NOMO-1 treated with DMSO at 0.1 percent for 48 hours (cell line): ENCODE results near the gene GPC6.

Source experiments
- DNase-seq: peaks from one replicate; lab custom pipeline; 2025; ENCODE audit not compliant: unreplicated experiment; lab: John Stamatoyannopoulos, UW

GPC6 gene

DNA sequence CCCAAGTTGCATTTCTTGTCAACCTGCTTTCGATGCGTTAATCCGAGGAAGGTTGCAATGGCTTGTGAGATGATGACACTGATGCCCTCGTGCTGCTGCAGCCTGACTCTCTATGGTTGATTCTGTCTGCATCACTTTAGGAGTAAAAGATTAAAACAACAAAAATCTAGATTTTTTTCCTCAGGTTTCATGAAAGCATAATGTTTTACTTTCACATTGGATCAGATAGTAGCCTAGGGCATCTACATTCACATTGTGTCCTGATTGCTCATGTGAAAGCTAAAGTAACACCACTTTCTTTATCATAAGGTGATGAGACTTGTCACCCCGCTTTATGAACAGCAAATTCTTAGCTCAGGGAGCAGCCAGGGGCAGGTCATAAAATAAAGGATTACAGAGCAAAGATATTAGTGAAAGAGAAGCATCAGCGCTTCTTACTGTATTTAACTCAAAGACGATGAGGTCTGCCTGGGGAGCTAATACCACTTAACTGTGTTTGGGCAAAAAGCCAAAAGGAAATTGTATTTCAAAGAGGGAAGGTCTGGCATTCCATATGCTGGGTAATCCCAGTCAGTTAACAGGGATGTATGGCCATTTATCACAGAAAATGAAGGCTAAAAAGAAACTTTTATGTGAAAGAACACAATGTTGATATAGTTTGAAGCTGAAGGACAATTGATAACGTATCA is 270.5 kb downstream of the GPC6 start:
- DNase-seq, result no peak

DNA sequence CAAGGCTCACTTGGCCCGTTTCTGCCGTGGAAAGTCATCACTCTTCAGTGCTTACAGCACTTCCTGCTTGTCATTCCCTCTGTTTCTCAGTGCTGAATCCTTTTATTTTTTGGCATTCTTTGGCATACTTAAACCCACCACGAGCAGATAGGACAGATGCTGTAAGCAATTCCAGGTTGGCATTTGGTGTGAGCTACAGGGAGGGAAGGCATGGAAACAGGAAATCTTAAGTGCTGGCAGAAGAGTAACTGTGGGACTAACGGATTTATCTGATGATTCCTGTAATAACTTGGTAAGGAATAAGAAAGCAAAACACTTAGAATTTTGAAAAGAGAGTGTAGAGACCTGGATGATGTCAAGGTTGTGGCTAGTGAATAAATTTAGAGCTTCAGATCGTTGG is 273.4 kb downstream of the GPC6 start:
- DNase-seq, result no peak

DNA sequence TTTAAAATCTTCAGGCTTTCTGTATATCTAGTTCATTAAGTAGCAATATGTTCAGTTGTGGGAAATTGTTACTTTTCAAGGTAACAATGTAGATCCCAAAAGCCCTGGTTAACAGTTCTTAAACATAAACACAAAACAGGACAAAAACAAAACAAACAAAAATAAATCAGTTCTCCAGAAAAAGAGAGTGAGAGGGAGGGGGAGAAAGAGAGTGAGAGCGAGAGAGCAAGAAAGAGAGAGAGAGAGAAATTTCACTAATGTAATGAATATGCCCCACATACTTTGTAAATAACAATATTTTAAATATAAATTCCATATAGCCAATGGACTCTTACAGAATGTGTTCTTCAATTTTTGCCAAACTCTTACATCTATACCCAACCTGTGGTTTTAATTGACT is 275.5 kb downstream of the GPC6 start:
- no peak for DNase-seq

DNA sequence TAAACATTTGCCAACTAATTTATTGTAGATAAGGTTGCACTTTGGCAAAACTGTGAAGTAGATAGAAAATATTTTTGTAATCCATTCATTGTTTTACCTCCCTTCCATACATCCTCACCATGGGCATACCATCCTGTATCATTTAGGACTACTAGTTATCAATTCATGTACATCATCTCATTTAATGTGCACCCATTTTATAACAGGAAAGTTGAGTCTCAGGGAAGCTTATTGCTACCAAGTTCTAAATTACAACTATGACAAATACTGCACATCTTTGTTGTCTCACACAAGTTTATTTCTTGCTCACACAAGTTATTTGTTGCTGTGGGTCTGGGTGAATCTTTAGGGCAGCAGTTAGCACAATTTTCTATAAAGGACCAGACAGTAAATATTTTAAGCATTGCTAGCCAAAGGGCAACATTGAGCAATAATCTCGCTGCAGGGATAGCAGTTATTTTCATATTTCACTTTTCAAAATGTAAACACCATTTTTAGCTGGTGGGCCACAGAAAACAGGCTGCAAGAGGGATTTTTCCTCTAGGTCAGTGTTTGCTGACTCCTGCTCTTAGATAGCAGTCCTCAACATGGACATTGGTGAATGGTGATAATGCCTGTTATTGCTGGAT is 276.5 kb downstream of the GPC6 start:
- DNase-seq, result no peak

DNA sequence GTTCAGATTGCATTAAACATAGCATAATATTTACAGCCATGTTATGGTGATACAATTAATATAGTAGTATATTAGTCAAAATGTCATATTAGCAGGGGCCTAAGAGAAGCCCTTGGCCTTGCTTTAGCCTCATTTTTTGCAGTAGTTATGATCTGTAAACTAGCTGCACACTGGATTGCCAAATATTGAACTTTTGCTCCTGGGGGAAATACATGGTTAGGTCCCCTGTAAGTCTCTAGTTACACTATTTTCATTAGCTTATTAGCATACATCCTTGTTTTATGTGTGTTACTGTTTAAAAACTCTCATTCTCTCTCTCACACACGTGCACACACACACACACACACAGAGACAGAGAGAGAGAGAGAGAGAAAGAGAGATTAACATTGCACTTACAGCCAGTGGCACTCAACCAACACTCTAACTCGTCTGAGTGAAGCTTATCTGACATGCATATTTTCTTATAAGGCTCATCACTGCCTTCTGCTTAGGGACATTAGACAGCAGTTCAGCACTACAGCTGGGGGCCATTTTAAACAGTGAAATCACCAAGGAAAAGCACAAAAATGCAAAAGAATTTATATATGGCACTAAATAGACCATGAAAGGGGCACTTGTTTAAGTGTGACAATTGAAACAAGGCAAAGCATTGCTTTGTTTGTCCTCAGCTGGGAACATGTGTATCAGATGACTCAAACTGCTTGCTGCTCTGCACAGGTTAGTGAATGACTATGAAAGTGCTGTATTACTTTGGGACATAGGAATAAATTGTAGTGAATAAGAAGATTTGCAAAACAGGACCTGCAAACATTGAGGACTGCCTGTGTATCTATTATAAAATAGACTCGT is 278.7 kb downstream of the GPC6 start:
- no peak for DNase-seq

DNA sequence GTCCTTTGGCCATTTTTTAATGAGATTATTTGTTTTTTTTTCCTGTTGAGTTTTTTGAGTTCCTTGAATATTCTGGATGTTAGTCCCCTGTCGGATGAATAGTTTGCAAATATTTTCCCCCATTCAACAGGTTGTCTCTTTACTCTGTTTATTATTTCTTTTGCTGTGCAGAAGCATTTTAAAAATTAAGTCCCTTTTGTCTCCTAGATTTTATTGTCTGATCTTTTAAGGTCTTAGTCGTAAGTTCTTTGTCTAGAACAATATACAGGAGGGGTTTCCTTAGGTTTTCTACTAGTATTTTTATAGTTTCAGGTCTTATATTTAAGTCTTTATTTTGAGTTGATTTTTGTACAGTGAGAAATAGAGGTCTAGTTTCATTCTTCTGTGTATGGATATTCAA is 284.4 kb downstream of the GPC6 start:
- DNase-seq, result no peak

DNA sequence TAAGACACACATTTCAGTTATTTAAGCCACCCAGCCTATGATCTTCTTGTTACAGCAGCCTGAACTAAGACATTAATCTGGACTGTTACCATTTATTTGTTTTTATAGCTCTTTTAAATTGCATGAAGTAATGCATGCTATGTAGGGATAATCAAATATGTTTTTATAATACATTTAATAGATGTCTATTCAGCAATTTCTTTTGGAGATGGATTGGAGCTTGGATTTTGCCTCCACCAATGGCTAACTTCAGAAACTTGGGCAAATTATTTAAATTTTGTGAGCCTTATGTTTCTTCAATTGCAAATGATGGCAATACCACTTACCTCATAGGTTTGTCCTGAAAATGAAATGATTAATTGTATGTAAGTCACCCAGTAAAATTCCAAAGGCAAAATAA is 288.7 kb downstream of the GPC6 start:
- no peak for DNase-seq

DNA sequence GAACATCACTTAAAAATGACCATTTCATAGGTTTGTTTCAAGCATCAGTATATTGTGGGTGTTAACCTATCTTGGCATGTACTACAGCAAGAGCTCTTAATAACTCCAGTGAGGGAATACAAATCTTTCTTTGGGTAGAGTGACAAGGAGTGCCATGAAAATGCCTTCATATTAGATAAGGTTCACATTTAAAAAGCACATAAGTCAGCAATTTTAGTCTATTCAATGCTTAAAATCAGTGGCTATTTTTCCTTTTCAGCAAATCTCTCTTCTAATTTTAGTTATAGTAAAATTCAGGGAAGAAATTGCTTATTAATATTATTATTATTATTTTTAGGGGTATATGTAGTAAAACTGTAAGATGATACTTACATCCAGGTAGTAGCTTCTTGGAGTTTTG is 291.1 kb downstream of the GPC6 start:
- DNase-seq, result no peak

DNA sequence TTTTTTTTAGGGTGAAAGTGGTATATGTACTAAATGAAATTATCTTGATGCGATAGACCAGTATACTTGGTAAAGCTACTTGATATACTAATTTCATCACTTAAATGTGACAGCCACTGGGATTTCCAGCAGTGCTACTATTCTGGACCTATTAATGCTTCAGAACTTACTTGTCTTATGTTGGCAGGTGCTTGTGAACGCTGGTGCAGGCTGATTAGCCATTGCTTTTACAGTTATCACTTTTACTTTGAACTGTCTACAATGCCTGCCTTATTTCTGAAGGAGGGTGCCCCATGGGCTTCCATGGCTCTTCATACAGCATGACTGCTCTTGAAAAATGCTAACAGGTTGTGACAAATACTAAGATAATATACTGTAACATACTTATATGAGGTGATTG is 294.7 kb downstream of the GPC6 start:
- DNase-seq, result no peak

DNA sequence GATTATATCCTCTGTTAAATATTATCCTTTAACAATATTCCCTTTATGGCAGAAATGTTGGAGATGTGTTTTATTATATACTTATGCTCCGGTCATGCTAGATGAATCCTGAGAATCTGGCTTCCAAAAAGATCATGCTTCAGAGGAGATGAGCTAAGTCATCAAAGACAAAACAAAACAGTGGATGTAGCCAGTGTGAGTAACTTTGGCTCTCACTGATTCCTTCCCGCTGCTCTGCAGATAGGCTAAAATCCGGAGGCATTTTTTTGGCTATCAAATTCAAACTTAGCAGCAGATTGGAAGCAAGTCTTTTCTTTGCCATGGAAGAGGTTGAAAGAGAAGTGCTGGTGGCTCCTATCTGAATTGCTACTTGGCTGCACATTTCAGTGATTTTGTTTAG is 295.9 kb downstream of the GPC6 start:
- DNase-seq, result no peak

DNA sequence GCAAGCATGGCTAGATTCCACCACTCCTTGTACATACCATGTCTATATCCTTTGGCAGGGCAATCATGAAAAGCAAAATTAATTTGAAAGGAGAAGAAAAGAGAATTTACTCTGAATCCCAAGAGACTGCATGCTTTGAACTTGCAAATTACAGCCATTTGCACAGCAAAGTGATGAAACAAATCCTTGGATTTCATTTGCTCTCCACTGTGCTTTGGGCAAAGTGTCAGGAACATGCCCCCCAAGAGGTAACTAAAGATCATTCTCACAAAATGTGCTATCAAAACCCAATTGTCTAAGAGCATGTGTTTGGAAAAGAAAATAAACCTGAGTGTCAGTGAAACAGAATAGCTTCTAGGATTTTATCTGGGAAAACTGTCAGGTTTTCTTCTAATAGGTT is 298.5 kb downstream of the GPC6 start:
- DNase-seq, result no peak

DNA sequence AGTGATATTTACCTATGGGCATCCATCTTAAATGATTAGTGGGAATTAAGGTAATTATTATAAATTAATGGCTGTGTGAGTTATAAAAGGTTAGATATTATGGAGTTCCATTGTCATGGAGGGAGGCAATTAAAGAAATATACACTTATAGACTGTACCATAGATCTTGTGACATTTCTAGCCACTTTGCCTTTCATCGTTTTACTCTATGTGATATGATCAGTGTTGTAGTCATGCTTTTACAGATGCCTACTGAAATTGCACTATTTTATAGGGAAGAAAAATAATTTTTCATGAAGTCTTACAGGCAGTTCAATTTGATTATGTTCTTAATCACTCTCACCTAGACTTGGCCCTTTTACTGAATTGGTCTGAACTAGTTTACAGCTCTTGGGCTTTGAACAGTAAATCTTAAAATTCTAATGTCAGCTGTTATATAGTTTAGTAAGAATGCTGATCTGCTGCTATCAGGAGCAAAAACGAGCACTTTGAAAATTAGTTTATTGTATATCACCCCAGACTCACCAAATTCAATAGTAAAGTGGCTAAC is 301.2 kb downstream of the GPC6 start:
- no peak for DNase-seq

DNA sequence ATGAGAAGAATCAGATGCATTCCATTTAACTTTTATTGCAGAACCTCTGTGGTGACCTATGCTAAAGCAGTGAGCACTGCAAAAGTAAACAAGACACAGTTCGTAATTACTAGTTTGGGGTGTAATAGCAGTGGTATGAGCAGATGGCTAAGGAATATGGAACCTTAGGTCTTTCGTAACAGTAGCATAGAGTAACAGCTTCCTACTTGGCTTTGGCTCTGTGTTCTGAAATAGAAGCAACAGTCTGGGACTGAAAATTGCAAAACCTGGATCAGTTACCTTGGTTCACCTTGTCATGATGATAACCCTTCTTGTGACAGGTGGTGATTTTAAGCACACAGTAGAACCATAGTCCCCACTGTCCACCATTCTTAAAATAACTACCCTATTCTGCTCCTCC is 303.4 kb downstream of the GPC6 start:
- no peak for DNase-seq

DNA sequence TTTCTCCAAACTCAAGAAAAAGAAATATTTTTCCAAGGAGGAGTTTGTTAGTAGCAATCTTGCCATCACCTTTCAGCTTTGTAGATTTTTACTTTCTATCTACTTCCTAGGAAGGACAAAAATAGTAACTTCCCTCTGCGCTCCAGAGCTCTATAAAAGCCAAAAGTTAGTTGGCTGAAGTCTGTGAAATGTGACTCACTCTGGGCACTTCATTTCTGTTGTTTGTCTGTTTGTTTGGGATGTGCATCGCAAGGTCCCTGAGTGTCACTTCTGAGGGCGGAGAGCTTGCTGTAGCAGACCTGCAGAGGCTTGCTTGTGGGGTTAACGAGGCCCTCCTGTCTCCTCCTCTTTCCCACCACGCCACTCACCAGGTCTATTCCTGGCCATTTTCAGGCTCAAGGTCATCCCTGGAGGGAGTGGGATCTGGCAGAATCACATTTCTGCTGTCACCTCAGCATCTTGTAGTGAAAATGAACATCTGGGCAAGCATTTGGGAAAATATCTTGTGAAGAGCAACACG is 307.6 kb downstream of the GPC6 start:
- DNase-seq, result no peak

DNA sequence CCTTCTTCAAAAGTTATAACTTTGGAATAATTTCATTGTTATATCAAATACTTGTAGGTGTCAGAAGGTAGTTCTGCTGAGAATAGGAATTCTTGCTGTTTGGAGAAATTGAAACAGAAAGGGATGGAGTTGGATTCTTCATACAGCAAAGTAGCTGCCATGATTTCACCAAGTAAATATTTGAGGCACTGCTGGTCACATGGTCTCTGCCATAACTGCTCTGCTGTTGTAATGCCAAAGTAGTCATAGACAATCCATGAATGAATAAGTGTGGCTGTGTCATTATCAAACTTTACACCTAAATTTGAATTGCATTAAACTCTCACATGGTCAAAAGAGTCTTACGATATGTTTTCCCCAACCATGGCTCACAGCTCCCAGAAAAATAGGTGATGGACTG is 308.6 kb downstream of the GPC6 start:
- no peak for DNase-seq

DNA sequence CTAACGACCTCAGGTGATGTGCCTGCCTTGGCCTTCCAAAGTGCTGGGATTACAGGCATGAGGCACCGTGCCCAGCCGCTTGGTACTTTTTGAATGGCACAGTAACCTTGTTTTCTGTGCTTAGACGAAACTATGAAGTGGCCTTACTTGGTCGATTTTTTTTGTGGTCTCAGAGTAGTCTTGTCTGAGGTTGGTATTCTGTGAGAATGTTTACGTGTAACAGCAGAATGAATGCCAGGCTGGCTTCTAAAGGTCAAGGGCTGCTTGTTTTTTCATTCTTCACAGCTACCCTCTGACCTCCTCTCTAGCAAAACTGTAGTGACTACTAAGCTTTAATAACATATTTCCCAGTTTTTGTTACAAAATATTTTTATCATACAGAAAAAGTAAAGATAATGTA is 313.3 kb downstream of the GPC6 start:
- no peak for DNase-seq

DNA sequence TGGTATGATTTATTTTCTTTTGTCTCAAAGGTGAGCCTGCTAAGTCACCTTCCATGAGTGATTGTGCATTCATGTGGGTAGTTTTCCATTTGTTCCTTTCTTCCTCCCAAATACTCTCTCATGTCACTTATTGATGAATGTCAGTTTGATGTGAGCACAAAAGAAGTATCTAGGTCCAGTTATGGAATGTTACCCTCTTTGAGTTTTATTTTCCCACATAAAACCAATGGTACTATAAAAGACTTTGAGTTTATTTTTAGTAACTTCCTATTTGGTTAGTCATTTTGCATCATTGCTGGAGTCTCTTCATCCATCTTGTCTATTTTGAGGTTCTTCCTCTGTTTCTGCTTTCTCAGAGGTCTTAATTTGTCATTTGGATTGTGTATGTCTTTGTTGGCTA is 321.3 kb downstream of the GPC6 start:
- DNase-seq, result no peak

DNA sequence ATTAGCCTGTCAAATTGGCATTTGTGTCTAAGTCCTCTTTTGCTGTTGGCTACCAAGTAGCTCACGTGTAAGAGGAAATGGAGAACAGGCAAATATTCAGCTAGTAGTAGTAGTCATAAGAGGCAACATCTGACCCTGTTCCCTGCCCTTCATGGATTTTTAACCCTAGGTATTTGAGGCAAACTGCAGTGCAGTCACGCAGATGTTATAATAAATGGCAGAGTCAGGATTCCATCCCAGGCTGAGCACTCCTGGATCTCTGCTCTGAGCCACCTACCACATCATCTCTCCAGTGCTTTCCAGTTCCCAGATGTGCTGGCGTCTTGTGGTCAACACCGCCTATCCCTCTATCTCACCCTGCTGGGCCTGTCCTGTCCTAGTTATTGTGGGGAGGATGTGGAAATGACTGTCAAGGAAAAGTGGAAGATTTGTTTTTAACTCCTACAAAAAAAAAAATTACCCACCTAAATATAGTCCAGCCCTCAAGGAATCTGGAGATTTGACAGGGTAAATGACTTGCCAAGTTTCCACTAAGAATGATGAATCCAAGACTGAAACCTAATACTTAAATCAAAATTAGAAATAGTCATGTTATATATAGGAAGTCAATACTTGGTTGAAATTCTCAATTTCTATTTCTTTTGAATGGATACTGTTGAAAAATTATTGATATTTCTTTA is 322.9 kb downstream of the GPC6 start:
- DNase-seq, result no peak

DNA sequence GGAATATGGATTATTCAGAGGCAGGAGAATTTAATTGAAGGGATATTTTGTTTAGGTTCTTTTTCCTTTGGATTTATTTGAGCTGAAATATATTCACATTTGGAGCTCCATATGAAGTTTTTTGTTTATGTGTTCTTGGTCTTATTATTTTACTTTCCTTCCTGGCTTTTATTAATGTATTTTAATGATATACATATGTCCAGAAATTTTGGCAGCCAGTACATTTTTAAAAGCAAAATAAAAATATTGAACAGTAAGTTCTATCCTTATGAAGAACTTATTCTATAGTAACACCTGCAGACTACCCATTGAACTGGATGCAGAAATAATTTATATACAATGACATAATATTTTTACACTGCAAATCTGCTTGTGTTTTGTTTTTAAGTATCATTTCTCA is 323.6 kb downstream of the GPC6 start:
- DNase-seq, result no peak

DNA sequence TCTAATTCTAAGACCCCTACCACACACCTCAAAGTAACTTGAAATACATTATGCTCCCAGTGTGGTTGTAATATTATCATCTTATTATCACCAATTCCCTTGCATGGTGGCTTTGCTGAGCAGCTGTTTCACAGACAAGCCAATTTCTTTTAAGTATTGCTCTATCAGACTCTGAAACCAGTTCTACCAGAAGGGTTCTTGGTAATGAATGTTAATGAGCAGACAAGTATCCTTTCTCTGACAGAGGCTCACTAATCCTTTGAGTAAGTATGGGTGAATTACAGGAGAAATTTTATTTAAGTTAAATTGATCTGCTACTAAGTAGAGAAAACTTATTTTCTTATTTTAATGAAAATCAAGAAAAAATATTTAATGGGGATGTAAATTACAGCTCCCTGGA is 326.0 kb downstream of the GPC6 start:
- no peak for DNase-seq

DNA sequence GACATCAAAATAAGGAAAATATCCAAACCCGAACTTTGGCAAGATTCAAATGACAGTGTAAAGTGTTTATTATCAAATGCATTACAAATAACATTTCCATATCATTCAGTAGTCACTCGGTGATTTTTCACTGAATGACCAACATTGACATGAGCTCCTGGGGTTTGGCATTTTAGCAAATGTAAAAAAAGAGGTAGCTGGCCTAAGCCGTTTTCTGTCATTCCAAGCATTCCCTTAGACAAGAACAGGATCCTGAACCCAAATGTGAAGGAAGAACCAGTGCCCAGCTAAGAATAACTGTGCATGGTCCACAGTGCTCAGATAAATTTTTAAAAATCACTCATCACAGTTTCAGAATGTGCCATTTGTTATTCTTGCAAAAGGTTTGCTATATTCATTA is 327.9 kb downstream of the GPC6 start:
- DNase-seq, result no peak
